DLD1 (cell line): ENCODE results near the gene C2orf42.
"Not testable (repeated sequence)": the region's sequence is repeated elsewhere in the genome, so short reads cannot be mapped to it uniquely, and the experiment has no call there.

ENCODE experiments used
- in situ Hi-C: cut with HindIII; loops from 2 replicates; pipeline ENCODE4 v1.10.0; 2017; ENCODE audit warnings: low sequenced_read_pairs

C2orf42 gene

GRCh38 chr2:70111752-70112591 is 78.8 kb downstream of the C2orf42 start:
- in situ Hi-C loops = no loop called here

GRCh38 chr2:70110397-70110796 is 80.4 kb downstream of the C2orf42 start:
- in situ Hi-C loops = not testable (repeated sequence)

GRCh38 chr2:70106138-70106537 is 84.7 kb downstream of the C2orf42 start:
- in situ Hi-C loops = not testable (repeated sequence)

GRCh38 chr2:70104231-70105111 is 86.3 kb downstream of the C2orf42 start:
- in situ Hi-C loops = no loop called here

GRCh38 chr2:70103531-70104061 is 87.2 kb downstream of the C2orf42 start:
- in situ Hi-C loops = no loop called here

GRCh38 chr2:70102323-70102905 is 88.4 kb downstream of the C2orf42 start:
- in situ Hi-C loops = not testable (repeated sequence)

GRCh38 chr2:70101686-70102085 is 89.1 kb downstream of the C2orf42 start:
- in situ Hi-C loops = not testable (repeated sequence)

- in situ Hi-C loops = no loop called here
These were observed 89.6 kb downstream of the C2orf42 start for GRCh38 chr2:70101174-70101573.
